HCT116 (cell line): ENCODE data around the gene TMEM98. TPM values are rescaled to one million over a fixed set of nuclear protein-coding genes. Genes with fewer than 3 reads are reported as not detected.
A peak's percentile ranks its signal among the peaks of the same experiment; 100 is the strongest.

Source experiments
- ATAC-seq: fragments of 200-7000 bp; cut with Tn5 transposase; 2 replicates; pipeline ENCODE4 v1.9.1; 2020; ENCODE audit warnings: mild to moderate bottlenecking, moderate library complexity
- BruUV-seq: library from RNA; stranded (reverse); fragments of 400-500 nt; replicated peaks from 2 replicates; lab custom pipeline; 2021; lab: Mats Ljungman, UMichigan
- CTCF ChIA-PET: fragments of 300-600 bp; sonication (Branson Sonifier 250); formaldehyde crosslinking; loops from one replicate; lab custom pipeline; 2021; ENCODE audit warnings: antibody characterized with exemption; lab: Charles Lee
- POLR2A ChIA-PET: fragments of 300-600, 350-600 bp; sonication (Branson Sonifier 250); formaldehyde crosslinking; loops from one replicate; lab custom pipeline; 2021; ENCODE audit warnings: antibody characterized with exemption; lab: Charles Lee
- RAD21 ChIA-PET, 2 experiments: fragments of 300-600 bp; sonication (Branson Sonifier 250); formaldehyde crosslinking; loops; one replicate each; lab custom pipeline; 2023; ENCODE audit warnings: low total read pairs in 2 of 2; ENCODE audit not compliant: uncharacterized antibody in 2 of 2, unreplicated experiment in 2 of 2, low non-redundant PET in 1 of 2; lab: Charles Lee
- DNase-seq: peaks from one replicate; pipeline ENCODE4 v3.0.0-alpha.2; 2010; ENCODE audit warnings: low read depth, low spot score
- H2AFZ ChIP-seq: fragments of 200-600 bp; shearing (Covaris generic), sonication (generic); 2 replicates; pipeline ENCODE4 v1.6.1; 2017; ENCODE audit warnings: low read depth, mixed run types, mixed read lengths, antibody characterized with exemption, low read length; ENCODE audit not compliant: poor library complexity, severe bottlenecking
- H3K27ac ChIP-seq: 2 replicates; pipeline ENCODE4 v1.5.1; 2012; ENCODE audit warnings: low read depth, low read length
- H3K27me3 ChIP-seq: fragments of 200-600 bp; sonication (generic); 2 replicates; pipeline ENCODE4 v1.6.1; 2016; ENCODE audit warnings: mixed run types, low read length, mixed read lengths; ENCODE audit not compliant: insufficient read depth
- H3K36me3 ChIP-seq, 2 experiments: fragments of 200-500 bp in 1 of 2; fragments of 200-600 bp in 1 of 2; sonication (Bioruptor generic) in 1 of 2; sonication (generic) in 1 of 2; 2 replicates each; pipeline versions ENCODE4 v1.5.1 to v1.6.1; 2014 to 2016; ENCODE audit warnings: low read length in 2 of 2, inconsistent platforms in 1 of 2, mixed read lengths in 1 of 2, mixed run types in 1 of 2; ENCODE audit not compliant: insufficient read depth in 2 of 2, control insufficient read depth in 1 of 2
- H3K4me1 ChIP-seq, 2 experiments: fragments of 200-600 bp in 1 of 2; sonication (generic) in 1 of 2; 2 replicates each; pipeline versions ENCODE4 v1.5.1 to v1.6.1; 2012 to 2017; ENCODE audit warnings: low read length in 2 of 2, inconsistent platforms in 1 of 2, mild to moderate bottlenecking in 1 of 2, mixed read lengths in 1 of 2, mixed run types in 1 of 2, moderate library complexity in 1 of 2; ENCODE audit not compliant: insufficient read depth in 2 of 2, control insufficient read depth in 1 of 2
- H3K4me2 ChIP-seq: fragments of 200-600 bp; sonication (generic); 2 replicates; pipeline ENCODE4 v1.6.1; 2017; ENCODE audit warnings: mixed run types, low read length, mixed read lengths
- H3K4me3 ChIP-seq, 2 experiments: fragments of 200-600 bp in 1 of 2; sonication (generic) in 1 of 2; replicated peaks in 1 of 2; 2 replicates each; pipeline ENCODE4 v1.5.1; 2011 to 2016; ENCODE audit warnings: low read length in 2 of 2, control low read depth in 1 of 2, low read depth in 1 of 2, mild to moderate bottlenecking in 1 of 2, mixed read lengths in 1 of 2, mixed run types in 1 of 2
- H3K79me2 ChIP-seq: fragments of 200-600 bp; sonication (generic); 2 replicates; pipeline ENCODE4 v1.6.1; 2017; ENCODE audit warnings: mild to moderate bottlenecking, mixed run types, low read length, moderate library complexity, mixed read lengths; ENCODE audit not compliant: insufficient read depth
- H3K9ac ChIP-seq: fragments of 200-600 bp; sonication (generic); 2 replicates; pipeline ENCODE4 v1.6.1; 2016; ENCODE audit warnings: low read length, mixed read lengths
- H3K9me2 ChIP-seq: fragments of 200-600 bp; sonication (generic), shearing (Covaris generic); 2 replicates; pipeline ENCODE4 v1.6.1; 2017; ENCODE audit warnings: mixed run types, mild to moderate bottlenecking, moderate library complexity; ENCODE audit not compliant: insufficient read depth
- H3K9me3 ChIP-seq, 2 experiments: fragments of 200-500 bp in 1 of 2; fragments of 200-600 bp in 1 of 2; sonication (Bioruptor generic) in 1 of 2; sonication (generic) in 1 of 2; 2 replicates each; pipeline ENCODE4 v1.6.1; 2014 to 2017; ENCODE audit warnings: low read length in 2 of 2, mixed read lengths in 2 of 2, inconsistent platforms in 1 of 2, low read depth in 1 of 2, mild to moderate bottlenecking in 1 of 2, mixed run types in 1 of 2, moderate library complexity in 1 of 2; ENCODE audit not compliant: control insufficient read depth in 1 of 2, insufficient read depth in 1 of 2
- H4K20me1 ChIP-seq: fragments of 200-600 bp; sonication (generic), shearing (Covaris generic); 2 replicates; pipeline ENCODE4 v1.6.1; 2017; ENCODE audit warnings: mixed run types, mild to moderate bottlenecking, moderate library complexity; ENCODE audit not compliant: insufficient read depth
- CEBPB ChIP-seq: IDR thresholded peaks from 2 replicates; pipeline ENCODE4 v1.6.1; 2012; ENCODE audit warnings: low read depth
- CTCF ChIP-seq, 3 experiments: fragments of 200-600 bp in 1 of 3; sonication (generic) in 1 of 3; IDR thresholded peaks in 2 of 3; conservative IDR thresholded peaks in 1 of 3; 2 replicates each; pipeline ENCODE4 v1.5.1; 2012 to 2017; ENCODE audit warnings: low read depth in 2 of 3, low read length in 2 of 3, antibody characterized with exemption in 1 of 3, borderline replicate concordance in 1 of 3, control low read depth in 1 of 3, mild to moderate bottlenecking in 1 of 3, mixed read lengths in 1 of 3, mixed run types in 1 of 3, moderate library complexity in 1 of 3; ENCODE audit not compliant: insufficient read depth in 1 of 3
- EGR1 ChIP-seq: IDR thresholded peaks from 2 replicates; pipeline ENCODE4 v1.6.1; 2012; ENCODE audit warnings: low read depth
- ELF1 ChIP-seq: IDR thresholded peaks from 2 replicates; pipeline ENCODE4 v1.6.1; 2012; ENCODE audit warnings: low read depth, borderline replicate concordance
- EZH2 ChIP-seq: fragments of 200-600 bp; sonication (generic); IDR thresholded peaks from 2 replicates; pipeline ENCODE4 v1.6.1; 2017; ENCODE audit warnings: antibody characterized with exemption, mixed run types
- EZH2phosphoT487 ChIP-seq: fragments of 200-600 bp; IDR thresholded peaks from 2 replicates; pipeline ENCODE4 v1.6.1; 2018; ENCODE audit warnings: antibody characterized with exemption, borderline replicate concordance
- FOSL1 ChIP-seq: IDR thresholded peaks from 2 replicates; pipeline ENCODE4 v1.6.1; 2012; ENCODE audit warnings: low read depth
- MAX ChIP-seq: IDR thresholded peaks from 2 replicates; pipeline ENCODE4 v1.6.1; 2012
- POLR2A ChIP-seq: IDR thresholded peaks from 2 replicates; pipeline ENCODE4 v1.7.0; 2011; ENCODE audit warnings: borderline replicate concordance; ENCODE audit not compliant: insufficient read depth, insufficient read length; ENCODE audit errors: extremely low read depth
- RAD21 ChIP-seq: IDR thresholded peaks from 2 replicates; pipeline ENCODE4 v1.6.1; 2012; ENCODE audit warnings: low read depth, mild to moderate bottlenecking
- REST ChIP-seq: IDR thresholded peaks from 2 replicates; pipeline ENCODE4 v1.6.1; 2012; ENCODE audit warnings: low read depth
- SIN3A ChIP-seq: IDR thresholded peaks from 2 replicates; pipeline ENCODE4 v1.6.1; 2012; ENCODE audit warnings: low read depth
- SRF ChIP-seq: IDR thresholded peaks from 2 replicates; pipeline ENCODE4 v1.6.1; 2012; ENCODE audit warnings: low read depth
- ZBTB33 ChIP-seq: IDR thresholded peaks from 2 replicates; pipeline ENCODE4 v1.6.1; 2011; ENCODE audit warnings: mild to moderate bottlenecking, low read length, moderate library complexity; ENCODE audit not compliant: insufficient replicate concordance; ENCODE audit errors: extremely low read depth
- ZFX ChIP-seq: fragments of 450-650 bp; IDR thresholded peaks from 2 replicates; pipeline ENCODE4 v1.6.1; 2017
- ZNF274 ChIP-seq: fragments of 200-500 bp; sonication (Bioruptor generic); IDR thresholded peaks from 2 replicates; pipeline ENCODE4 v1.6.1; 2014; ENCODE audit warnings: mild to moderate bottlenecking, low read depth, low read length, inconsistent platforms
- intact Hi-C: fragments of 100-400 bp; cut with micrococcal nuclease; formaldehyde crosslinking; loops from 2 replicates; pipeline ENCODE4 v1.10.0; 2022
- total RNA-seq: library from RNA; stranded (reverse); gene quantifications from one replicate; pipeline ENCODE4 v1.2.1, GENCODE V29; 2021; ENCODE audit not compliant: unreplicated experiment

Gene TMEM98
- total RNA-seq, 1 experiment from 2014 or later: 29.3 TPM

- no peak for ATAC-seq
- Histone ChIP-seq H3K9ac (peak overlapping the region; percentile 69), H3K27me3 (no peaks in the 10 kb centered on the region)
These were observed 908 bp downstream of the TMEM98 start for GRCh38 chr17:32928586-32929535.

More at GRCh38 chr17:32928586-32929535, 908 bp downstream of the TMEM98 start:
- Histone ChIP-seq H3K4me1 (peaks cover 6 to 18% of the 10 kb centered on the region in 2 experiments), H3K9me2 (no peaks in the 10 kb centered on the region), H3K36me3 (no peaks in the 10 kb centered on the region), H2AFZ (peak overlapping the region; percentile 52), H3K9me3 (no peaks in the 10 kb centered on the region), H4K20me1 (no peaks in the 10 kb centered on the region), H3K27ac (no peak overlapping the region), H3K79me2 (no peaks in the 10 kb centered on the region), H3K4me3 (peak overlapping the region; percentile 40 to 69), H3K4me2 (peak overlapping the region; percentile 88)
- TSS peak; percentile 88 for BruUV-seq
- RAD21 ChIA-PET: interaction anchor here in 1 of 2 experiments (0.8 kb wide), 1 partner anchor 9 kb away, joined by 3 read pairs; no protein-coding TSS in a partner anchor
- intact Hi-C loops: no loop called here
- CTCF ChIA-PET: interaction anchor here (0.9 to 1.8 kb wide), 2 partner anchors 12 to 52 kb away, joined by 3 to 6 read pairs; partner anchors contain the start of gene MYO1D
- DNase-seq: no peak
- POLR2A ChIA-PET: no interaction called here
- TF ChIP-seq SIN3A (no peak), EZH2 (no peak), ZBTB33 (no peak), RAD21 (no peak), EGR1 (no peak), EZH2phosphoT487 (no peak), MAX (no peak), REST (no peak), FOSL1 (no peak), ELF1 (no peak), POLR2A (no peak), SRF (no peak), ZNF274 (no peak), ZFX (no peak), CTCF (IDR thresholded peaks at IDR 0.05 in 2 of 3, conservative IDR thresholded peaks at IDR 0.05 in 1 of 3; ENCODE audit: borderline replicate concordance in 1 of 3, insufficient read depth in 1 of 3, low read depth in 2 of 3, low read length in 2 of 3) (no peak), CEBPB (no peak)
